ENCODE results near the gene DDX10.

- no peak for TF ChIP-seq CTCF (IDR thresholded peaks at IDR 0.05)
- no peak for TF ChIP-seq ZFX (IDR thresholded peaks at IDR 0.05; ENCODE audit: borderline replicate concordance)
These were observed 1.5 kb downstream of the DDX10 start for GRCh38 chr11:108666373-108666772.
